ENCODE results near the gene ANKS1B.

Gene ANKS1B

DNA sequence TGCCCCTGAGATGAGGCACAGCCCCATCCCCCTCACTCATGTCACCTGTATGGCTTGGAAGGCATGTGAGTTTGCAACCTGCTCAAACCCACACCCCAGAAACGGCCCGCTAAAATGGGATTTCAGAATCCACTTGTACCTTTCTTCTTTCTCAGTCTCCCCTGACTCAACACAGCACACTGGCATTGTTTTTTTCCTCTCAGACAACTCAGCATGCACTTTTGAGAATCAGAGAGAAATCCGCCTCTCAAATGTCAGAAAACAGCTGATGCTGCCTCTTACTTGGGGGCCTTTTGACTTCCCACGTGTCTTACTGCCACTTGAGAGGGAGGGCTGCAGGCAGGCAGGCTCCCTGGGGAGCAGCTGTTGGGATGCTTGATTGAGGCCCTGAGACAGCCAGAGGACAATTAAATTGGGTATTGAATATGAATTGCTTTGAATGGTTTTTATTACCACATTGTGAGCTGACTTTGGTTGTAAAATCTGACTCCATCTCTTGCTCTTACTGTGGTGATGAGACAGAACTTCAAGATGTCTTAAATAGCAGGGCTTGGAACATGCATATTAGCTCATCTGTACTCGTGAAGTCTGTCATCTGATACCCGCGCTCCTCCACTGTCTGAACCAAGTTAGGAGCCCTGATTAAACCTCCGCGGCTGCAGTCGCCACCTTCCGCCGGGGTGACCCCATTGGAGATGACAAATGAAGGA is 1243.0 kb downstream of the ANKS1B start (continued):
- TF ChIP-seq, protein P1, sequence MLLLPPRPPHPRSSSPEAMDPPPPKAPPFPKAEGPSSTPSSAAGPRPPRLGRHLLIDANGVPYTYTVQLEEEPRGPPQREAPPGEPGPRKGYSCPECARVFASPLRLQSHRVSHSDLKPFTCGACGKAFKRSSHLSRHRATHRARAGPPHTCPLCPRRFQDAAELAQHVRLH (tag by site-specific recombination; IDR thresholded peaks at IDR 0.05) = no peak
- TF ChIP-seq ZBTB21 (tag by site-specific recombination; IDR thresholded peaks at IDR 0.05) (no peak), ZNF596 (tag by site-specific recombination; IDR thresholded peaks at IDR 0.05) (no peak), YY2 (tag by site-specific recombination; IDR thresholded peaks at IDR 0.05) (no peak), ZNF433 (tag by site-specific recombination; IDR thresholded peaks at IDR 0.05; ENCODE audit: low read depth) (no peak), ZNF544 (tag by site-specific recombination; IDR thresholded peaks at IDR 0.05) (no peak), ZNF302 (tag by site-specific recombination; IDR thresholded peaks at IDR 0.05; ENCODE audit: low read depth) (no peak), ZNF792 (tag by site-specific recombination; IDR thresholded peaks at IDR 0.05) (no peak), ZNF571 (tag by site-specific recombination; IDR thresholded peaks at IDR 0.05) (no peak), ZNF132 (tag by site-specific recombination; IDR thresholded peaks at IDR 0.05; ENCODE audit: borderline replicate concordance) (no peak), ZNF521 (tag by site-specific recombination; IDR thresholded peaks at IDR 0.05) (no peak), ZNF341 (tag by site-specific recombination; IDR thresholded peaks at IDR 0.05; ENCODE audit: low read depth) (no peak), ZNF560 (tag by site-specific recombination; IDR thresholded peaks at IDR 0.05; ENCODE audit: borderline replicate concordance) (no peak), ZNF140 (tag by site-specific recombination; IDR thresholded peaks at IDR 0.05) (no peak), EGR2 (tag by site-specific recombination; IDR thresholded peaks at IDR 0.05; ENCODE audit: low read depth) (no peak), ZNF670 (tag by site-specific recombination; IDR thresholded peaks at IDR 0.05; ENCODE audit: low read depth) (no peak), ZNF211 (tag by site-specific recombination; IDR thresholded peaks at IDR 0.05; ENCODE audit: low read depth) (no peak), ZNF335 (tag by site-specific recombination; conservative IDR thresholded peaks at IDR 0.05) (peak; percentile 69), ZFP69B (tag by site-specific recombination; IDR thresholded peaks at IDR 0.05) (0 out of 2 replicates have a peak, but pooled peaks have one; percentile 28), ZNF701 (tag by site-specific recombination; IDR thresholded peaks at IDR 0.05) (no peak), ZBTB17 (tag by site-specific recombination; IDR thresholded peaks at IDR 0.05) (peak; percentile 91), ZNF114 (tag by site-specific recombination; IDR thresholded peaks at IDR 0.05) (no peak), SETDB1 (IDR thresholded peaks at IDR 0.05; ENCODE audit: insufficient read length, low read length) (no peak), KLF16 (tag by site-specific recombination; IDR thresholded peaks at IDR 0.05) (no peak), ZNF169 (tag by site-specific recombination; IDR thresholded peaks at IDR 0.05) (no peak), ZNF423 (tag by site-specific recombination; IDR thresholded peaks at IDR 0.05) (0 out of 2 replicates have a peak, but pooled peaks have one; percentile 19), ZNF19 (tag by site-specific recombination; IDR thresholded peaks at IDR 0.05; ENCODE audit: low read depth) (no peak), KLF7 (tag by site-specific recombination; IDR thresholded peaks at IDR 0.05; ENCODE audit: borderline replicate concordance) (no peak)
- TF ChIP-seq, protein P2, sequence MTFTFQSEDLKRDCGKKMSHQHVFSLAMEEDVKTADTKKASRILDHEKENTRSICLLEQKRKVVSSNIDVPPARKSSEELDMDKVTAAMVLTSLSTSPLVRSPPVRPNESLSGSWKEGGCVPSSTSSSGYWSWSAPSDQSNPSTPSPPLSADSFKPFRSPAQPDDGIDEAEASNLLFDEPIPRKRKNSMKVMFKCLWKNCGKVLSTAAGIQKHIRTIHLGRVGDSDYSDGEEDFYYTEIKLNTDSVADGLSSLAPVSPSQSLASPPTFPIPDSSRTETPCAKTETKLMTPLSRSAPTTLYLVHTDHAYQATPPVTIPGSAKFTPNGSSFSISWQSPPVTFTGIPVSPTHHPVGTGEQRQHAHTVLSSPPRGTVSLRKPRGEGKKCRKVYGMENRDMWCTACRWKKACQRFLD (tag by site-specific recombination; IDR thresholded peaks at IDR 0.05) = no peak
- TF ChIP-seq, protein P3, sequence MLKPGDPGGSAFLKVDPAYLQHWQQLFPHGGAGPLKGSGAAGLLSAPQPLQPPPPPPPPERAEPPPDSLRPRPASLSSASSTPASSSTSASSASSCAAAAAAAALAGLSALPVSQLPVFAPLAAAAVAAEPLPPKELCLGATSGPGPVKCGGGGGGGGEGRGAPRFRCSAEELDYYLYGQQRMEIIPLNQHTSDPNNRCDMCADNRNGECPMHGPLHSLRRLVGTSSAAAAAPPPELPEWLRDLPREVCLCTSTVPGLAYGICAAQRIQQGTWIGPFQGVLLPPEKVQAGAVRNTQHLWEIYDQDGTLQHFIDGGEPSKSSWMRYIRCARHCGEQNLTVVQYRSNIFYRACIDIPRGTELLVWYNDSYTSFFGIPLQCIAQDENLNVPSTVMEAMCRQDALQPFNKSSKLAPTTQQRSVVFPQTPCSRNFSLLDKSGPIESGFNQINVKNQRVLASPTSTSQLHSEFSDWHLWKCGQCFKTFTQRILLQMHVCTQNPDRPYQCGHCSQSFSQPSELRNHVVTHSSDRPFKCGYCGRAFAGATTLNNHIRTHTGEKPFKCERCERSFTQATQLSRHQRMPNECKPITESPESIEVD (tag by site-specific recombination; IDR thresholded peaks at IDR 0.05) = 0 out of 2 replicates have a peak, but pooled peaks have one; percentile 23
- TF ChIP-seq, protein P4, sequence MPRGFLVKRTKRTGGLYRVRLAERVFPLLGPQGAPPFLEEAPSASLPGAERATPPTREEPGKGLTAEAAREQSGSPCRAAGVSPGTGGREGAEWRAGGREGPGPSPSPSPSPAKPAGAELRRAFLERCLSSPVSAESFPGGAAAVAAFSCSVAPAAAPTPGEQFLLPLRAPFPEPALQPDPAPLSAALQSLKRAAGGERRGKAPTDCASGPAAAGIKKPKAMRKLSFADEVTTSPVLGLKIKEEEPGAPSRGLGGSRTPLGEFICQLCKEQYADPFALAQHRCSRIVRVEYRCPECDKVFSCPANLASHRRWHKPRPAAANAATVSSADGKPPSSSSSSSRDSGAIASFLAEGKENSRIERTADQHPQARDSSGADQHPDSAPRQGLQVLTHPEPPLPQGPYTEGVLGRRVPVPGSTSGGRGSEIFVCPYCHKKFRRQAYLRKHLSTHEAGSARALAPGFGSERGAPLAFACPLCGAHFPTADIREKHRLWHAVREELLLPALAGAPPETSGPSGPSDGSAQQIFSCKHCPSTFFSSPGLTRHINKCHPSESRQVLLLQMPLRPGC (tag by site-specific recombination; IDR thresholded peaks at IDR 0.05) = peak; percentile 75; the same call in 1 of the 2 replicates
- TF ChIP-seq, protein P5, sequence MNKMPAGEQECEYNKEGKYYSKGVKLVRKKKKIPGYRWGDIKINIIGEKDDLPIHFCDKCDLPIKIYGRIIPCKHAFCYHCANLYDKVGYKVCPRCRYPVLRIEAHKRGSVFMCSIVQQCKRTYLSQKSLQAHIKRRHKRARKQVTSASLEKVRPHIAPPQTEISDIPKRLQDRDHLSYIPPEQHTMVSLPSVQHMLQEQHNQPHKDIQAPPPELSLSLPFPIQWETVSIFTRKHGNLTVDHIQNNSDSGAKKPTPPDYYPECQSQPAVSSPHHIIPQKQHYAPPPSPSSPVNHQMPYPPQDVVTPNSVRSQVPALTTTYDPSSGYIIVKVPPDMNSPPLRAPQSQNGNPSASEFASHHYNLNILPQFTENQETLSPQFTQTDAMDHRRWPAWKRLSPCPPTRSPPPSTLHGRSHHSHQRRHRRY (tag by site-specific recombination; IDR thresholded peaks at IDR 0.05) = no peak
- TF ChIP-seq, protein P6, sequence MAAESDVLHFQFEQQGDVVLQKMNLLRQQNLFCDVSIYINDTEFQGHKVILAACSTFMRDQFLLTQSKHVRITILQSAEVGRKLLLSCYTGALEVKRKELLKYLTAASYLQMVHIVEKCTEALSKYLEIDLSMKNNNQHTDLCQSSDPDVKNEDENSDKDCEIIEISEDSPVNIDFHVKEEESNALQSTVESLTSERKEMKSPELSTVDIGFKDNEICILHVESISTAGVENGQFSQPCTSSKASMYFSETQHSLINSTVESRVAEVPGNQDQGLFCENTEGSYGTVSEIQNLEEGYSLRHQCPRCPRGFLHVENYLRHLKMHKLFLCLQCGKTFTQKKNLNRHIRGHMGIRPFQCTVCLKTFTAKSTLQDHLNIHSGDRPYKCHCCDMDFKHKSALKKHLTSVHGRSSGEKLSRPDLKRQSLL (tag by site-specific recombination; IDR thresholded peaks at IDR 0.05) = no peak

Measured in HEK293 (cell line).